Kidney epithelial cell (primary cell): Measurements from ENCODE around the gene ITGB7. TPM values are rescaled to one million over a fixed set of nuclear protein-coding genes. Genes with fewer than 3 reads are reported as not detected.
"Not testable (repeated sequence)": the region's sequence is repeated elsewhere in the genome, so short reads cannot be mapped to it uniquely, and the experiment has no call there.

Experiments
- DNase-seq: peaks from one replicate; pipeline ENCODE4 v3.0.0-alpha.2; 2010; ENCODE audit warnings: low read depth
- H3K27me3 ChIP-seq: 2 replicates; pipeline ENCODE4 v1.6.0; 2011; ENCODE audit warnings: low read length; ENCODE audit not compliant: control insufficient read depth, insufficient read depth
- H3K36me3 ChIP-seq: 2 replicates; pipeline ENCODE4 v1.5.1; 2011; ENCODE audit warnings: low read length; ENCODE audit not compliant: control insufficient read depth, insufficient read depth
- H3K4me3 ChIP-seq: 2 replicates; pipeline ENCODE4 v1.5.1; 2011; ENCODE audit warnings: low read depth, mild to moderate bottlenecking, control low read depth, low read length
- CTCF ChIP-seq: IDR thresholded peaks from 2 replicates; pipeline ENCODE4 v1.5.1; 2011; ENCODE audit warnings: mild to moderate bottlenecking, moderate library complexity, low read length, control low read depth, inconsistent platforms; ENCODE audit not compliant: insufficient read depth, poor library complexity, severe bottlenecking
- total RNA-seq: library from RNA; depleted of rRNA; stranded (reverse); fragments of >200 nt; gene quantifications from 2 replicates; pipeline ENCODE4 v1.2.3, GENCODE V29; 2015

The ITGB7 gene
- total RNA-seq, 1 donor from 2014 or later, result 1.6 TPM

DNA sequence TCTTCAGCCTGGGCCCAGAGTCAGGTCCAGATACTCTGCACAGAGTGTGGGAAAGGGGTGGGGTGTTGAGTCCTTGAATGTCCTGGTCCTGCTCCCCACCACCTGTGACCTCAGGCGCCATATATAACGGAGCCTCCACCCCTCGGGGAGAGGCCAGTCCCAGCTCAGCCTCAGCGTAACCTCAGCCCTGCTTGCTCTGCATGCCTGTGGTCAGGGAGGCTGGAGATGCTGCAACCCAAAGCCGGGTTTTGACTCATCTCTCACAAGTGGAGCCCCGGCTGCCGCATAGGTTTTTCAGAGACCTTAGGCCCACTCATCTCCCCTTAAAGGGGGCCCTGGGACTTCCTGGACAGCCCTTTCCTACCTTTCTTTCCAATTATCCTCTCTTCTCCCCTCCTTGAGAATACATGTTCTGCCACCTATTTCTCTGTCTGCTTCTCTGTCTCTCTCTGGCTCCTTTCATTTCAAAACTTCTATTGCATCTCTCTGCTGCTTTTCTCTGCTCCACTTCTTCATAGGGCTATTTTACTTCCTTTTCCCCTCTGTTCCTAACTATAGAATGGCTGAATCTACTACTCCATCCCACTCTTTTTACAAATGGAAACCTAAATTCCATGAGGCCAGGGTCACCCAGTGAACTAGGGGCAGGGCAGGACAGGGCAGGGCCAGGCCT lies 1.2 kb downstream of the ITGB7 start:
- no peak for TF ChIP-seq CTCF
- Histone ChIP-seq H3K27me3 (no peaks in the 10 kb centered on the region), H3K36me3 (peaks cover 1% of the 10 kb centered on the region), H3K4me3 (no peak overlapping the region)
- no peak for DNase-seq

GRCh38 chr12:53204351-53204750 lies 2.7 kb downstream of the ITGB7 start:
- H3K4me3 ChIP-seq, result no peak overlapping the region
- no peak for TF ChIP-seq CTCF
- DNase-seq, result no peak
- no peaks in the 10 kb centered on the region for H3K36me3 ChIP-seq
- no peaks in the 10 kb centered on the region for H3K27me3 ChIP-seq

DNA sequence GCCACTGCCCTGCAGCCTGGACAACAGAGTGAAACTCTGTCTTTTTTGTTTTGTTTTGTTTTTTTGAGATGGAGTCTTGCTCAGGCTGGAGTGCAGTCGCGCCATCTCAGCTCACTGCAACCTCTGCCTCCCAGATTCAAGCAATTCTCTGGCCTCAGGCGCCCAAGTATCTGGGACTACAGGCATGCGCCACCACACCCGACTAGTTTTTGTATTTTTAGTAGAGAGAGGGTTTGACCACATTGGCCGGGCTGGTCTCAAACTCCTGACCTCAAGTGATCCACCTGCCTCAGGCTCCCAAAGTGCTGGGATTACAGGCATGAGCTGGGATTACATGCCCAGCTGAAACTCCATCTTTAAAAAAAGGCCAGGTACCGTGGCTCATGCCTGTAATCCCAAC lies 4.7 kb downstream of the ITGB7 start:
- not testable (repeated sequence) for DNase-seq, H3K27me3 ChIP-seq

DNA sequence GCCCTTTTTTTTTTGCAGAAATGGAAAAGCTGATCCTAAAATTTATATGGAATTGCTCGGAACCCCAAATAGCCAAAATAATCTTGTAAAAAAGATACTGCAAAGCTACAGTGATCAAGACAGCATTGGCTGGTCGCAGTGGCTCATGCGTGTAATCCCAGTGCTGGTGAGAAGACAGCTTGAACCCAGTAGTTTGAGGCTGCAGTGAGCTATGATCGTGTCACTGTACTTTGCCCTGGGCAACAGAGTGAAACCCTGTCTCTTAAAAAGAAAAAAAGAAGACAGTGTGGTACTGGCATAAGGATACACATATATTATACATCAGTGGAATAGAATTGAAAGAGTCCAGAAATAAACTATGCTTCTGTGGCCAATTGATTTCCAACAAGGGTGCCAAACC lies 5.4 kb downstream of the ITGB7 start:
- H3K27me3 ChIP-seq, result peaks cover 3% of the 10 kb centered on the region
- no peak for TF ChIP-seq CTCF
- H3K4me3 ChIP-seq, result no peak overlapping the region
- no peaks in the 10 kb centered on the region for H3K36me3 ChIP-seq
- no peak for DNase-seq

More for the DNA sequence above, 4.7 kb downstream of the ITGB7 start:
- not testable (repeated sequence) for H3K4me3 ChIP-seq, H3K36me3 ChIP-seq

DNA sequence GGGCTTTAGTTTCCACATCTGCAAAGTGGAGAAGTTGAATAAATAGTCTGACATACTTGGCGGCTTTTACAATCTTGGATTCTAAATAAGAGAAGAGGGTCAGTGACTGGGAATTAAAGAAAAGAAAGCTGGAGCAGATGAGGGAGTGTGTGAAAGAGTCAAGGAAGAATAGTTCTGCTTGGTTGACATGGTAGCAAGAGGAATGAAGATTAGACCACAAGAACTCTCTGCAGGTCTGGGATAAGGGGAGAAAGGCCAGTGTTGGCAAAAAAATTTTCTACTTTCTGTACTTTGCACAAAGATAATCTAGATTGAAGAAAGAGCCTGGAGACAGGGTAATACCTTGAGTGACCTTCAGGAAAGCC lies 5.9 kb downstream of the ITGB7 start:
- no peaks in the 10 kb centered on the region for H3K36me3 ChIP-seq
- no peak for DNase-seq
- no peak for TF ChIP-seq CTCF
- H3K27me3 ChIP-seq, result peaks cover 3% of the 10 kb centered on the region
- H3K4me3 ChIP-seq, result no peak overlapping the region

GRCh38 chr12:53200458-53201176 lies 6.4 kb downstream of the ITGB7 start:
- Histone ChIP-seq H3K36me3 (no peaks in the 10 kb centered on the region), H3K4me3 (no peak overlapping the region), H3K27me3 (peaks cover 3% of the 10 kb centered on the region)
- no peak for TF ChIP-seq CTCF
- DNase-seq, result no peak
